Suprapubic skin (tissue), 3 donors: Measurements from ENCODE around the gene SAMD15.

Experiments used
- EP300 ChIP-seq: sonication (generic); formaldehyde crosslinking; IDR thresholded peaks from one replicate; pipeline ENCODE4 v1.6.1; 2017; ENCODE audit warnings: antibody characterized with exemption
- TF ChIP-seq, protein P1 (sequence below), 2 donors: fragments of 200-600 bp in 1 of 2; fragments of 450-650 bp in 1 of 2; sonication (generic) in 1 of 2; IDR thresholded peaks; one replicate each; pipeline ENCODE4 v1.5.1; 2016 to 2019; ENCODE audit warnings: antibody characterized with exemption in 2 of 2, mild to moderate bottlenecking in 1 of 2, moderate library complexity in 1 of 2

DNA sequence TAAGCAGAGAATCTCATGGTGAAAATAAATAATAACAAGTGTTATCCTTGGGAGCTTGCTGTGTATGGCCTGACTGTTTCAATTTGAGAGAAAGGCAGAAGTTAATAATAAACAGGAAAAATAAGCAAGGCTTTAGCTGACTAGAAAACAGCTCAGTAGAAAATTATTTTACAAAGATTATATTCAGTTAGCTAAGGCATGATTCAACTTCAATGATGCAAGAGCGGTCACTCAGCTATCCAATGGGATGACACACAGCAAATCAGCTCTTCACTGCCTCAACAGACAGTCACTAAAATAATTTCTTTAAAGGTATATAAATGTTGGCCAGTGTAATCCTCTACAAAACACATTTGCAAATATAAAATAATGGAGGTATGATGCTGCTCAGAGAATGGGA, 37.8 kb upstream of the SAMD15 start:
- TF ChIP-seq EP300: no peak
- TF ChIP-seq, protein P1, sequence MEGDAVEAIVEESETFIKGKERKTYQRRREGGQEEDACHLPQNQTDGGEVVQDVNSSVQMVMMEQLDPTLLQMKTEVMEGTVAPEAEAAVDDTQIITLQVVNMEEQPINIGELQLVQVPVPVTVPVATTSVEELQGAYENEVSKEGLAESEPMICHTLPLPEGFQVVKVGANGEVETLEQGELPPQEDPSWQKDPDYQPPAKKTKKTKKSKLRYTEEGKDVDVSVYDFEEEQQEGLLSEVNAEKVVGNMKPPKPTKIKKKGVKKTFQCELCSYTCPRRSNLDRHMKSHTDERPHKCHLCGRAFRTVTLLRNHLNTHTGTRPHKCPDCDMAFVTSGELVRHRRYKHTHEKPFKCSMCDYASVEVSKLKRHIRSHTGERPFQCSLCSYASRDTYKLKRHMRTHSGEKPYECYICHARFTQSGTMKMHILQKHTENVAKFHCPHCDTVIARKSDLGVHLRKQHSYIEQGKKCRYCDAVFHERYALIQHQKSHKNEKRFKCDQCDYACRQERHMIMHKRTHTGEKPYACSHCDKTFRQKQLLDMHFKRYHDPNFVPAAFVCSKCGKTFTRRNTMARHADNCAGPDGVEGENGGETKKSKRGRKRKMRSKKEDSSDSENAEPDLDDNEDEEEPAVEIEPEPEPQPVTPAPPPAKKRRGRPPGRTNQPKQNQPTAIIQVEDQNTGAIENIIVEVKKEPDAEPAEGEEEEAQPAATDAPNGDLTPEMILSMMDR (IDR thresholded peaks at IDR 0.05): no peak
